KMS-11 (cell line): Measurements from ENCODE around the gene MALAT1.
"Not testable (repeated sequence)": the region's sequence is repeated elsewhere in the genome, so short reads cannot be mapped to it uniquely, and the experiment has no call there.

Experiments
- H2AFZ ChIP-seq: fragments of 200-600 bp; sonication (generic); 2 replicates; pipeline ENCODE4 v1.6.1; 2016; ENCODE audit warnings: antibody characterized with exemption, mixed run types, low read depth
- H3K27ac ChIP-seq: fragments of 200-600 bp; sonication (generic); 2 replicates; pipeline ENCODE4 v1.6.1; 2016; ENCODE audit warnings: mild to moderate bottlenecking, mixed run types
- H3K27me3 ChIP-seq: fragments of 200-600 bp; sonication (generic); 2 replicates; pipeline ENCODE4 v1.6.1; 2017; ENCODE audit warnings: mild to moderate bottlenecking, low read depth, mixed run types, moderate library complexity; ENCODE audit not compliant: insufficient read depth
- H3K36me3 ChIP-seq: fragments of 200-600 bp; sonication (generic); 2 replicates; pipeline ENCODE4 v1.6.1; 2017; ENCODE audit warnings: mild to moderate bottlenecking, mixed run types; ENCODE audit not compliant: insufficient read depth
- H3K4me1 ChIP-seq: fragments of 200-600 bp; sonication (generic); 2 replicates; pipeline ENCODE4 v1.6.1; 2016; ENCODE audit warnings: mild to moderate bottlenecking, low read depth, mixed run types; ENCODE audit not compliant: poor library complexity, severe bottlenecking
- H3K4me2 ChIP-seq: fragments of 200-600 bp; sonication (generic); 2 replicates; pipeline ENCODE4 v1.7.0; 2016; ENCODE audit warnings: mild to moderate bottlenecking, mixed run types
- H3K4me3 ChIP-seq: fragments of 200-600 bp; sonication (generic); IDR thresholded peaks from 2 replicates; pipeline ENCODE4 v1.6.1; 2017; ENCODE audit warnings: low read depth, low read length, mixed read lengths; ENCODE audit not compliant: insufficient read depth
- H3K79me2 ChIP-seq: fragments of 200-600 bp; sonication (generic); 2 replicates; pipeline ENCODE4 v1.6.1; 2016; ENCODE audit warnings: low read depth, mixed run types; ENCODE audit not compliant: insufficient read depth
- H3K9ac ChIP-seq: fragments of 200-600 bp; sonication (generic); 2 replicates; pipeline ENCODE4 v1.6.1; 2016; ENCODE audit warnings: mild to moderate bottlenecking, mixed run types
- H4K20me1 ChIP-seq: fragments of 200-600 bp; sonication (generic); 2 replicates; pipeline ENCODE4 v1.6.1; 2016; ENCODE audit warnings: mild to moderate bottlenecking, mixed run types; ENCODE audit not compliant: insufficient read depth
- TF ChIP-seq, protein P1 (sequence below): fragments of 200-600 bp; sonication (generic); conservative IDR thresholded peaks from 2 replicates; pipeline ENCODE4 v1.6.1; 2017; ENCODE audit warnings: low read depth, mild to moderate bottlenecking, antibody characterized with exemption, low read length, moderate library complexity, mixed read lengths

The MALAT1 gene

GRCh38 chr11:65516135-65516968 lies 17.5 kb downstream of the MALAT1 start:
- Histone ChIP-seq H3K4me2 (no peak overlapping the region), H3K4me1 (peaks cover under 1% of the 10 kb centered on the region), H3K9ac (no peak overlapping the region), H3K4me3 (no peak overlapping the region), H3K27ac (no peak overlapping the region), H3K79me2 (no peaks in the 10 kb centered on the region), H3K27me3 (no peaks in the 10 kb centered on the region), H4K20me1 (no peaks in the 10 kb centered on the region), H3K36me3 (no peaks in the 10 kb centered on the region), H2AFZ (no peak overlapping the region)
- TF ChIP-seq, protein P1, sequence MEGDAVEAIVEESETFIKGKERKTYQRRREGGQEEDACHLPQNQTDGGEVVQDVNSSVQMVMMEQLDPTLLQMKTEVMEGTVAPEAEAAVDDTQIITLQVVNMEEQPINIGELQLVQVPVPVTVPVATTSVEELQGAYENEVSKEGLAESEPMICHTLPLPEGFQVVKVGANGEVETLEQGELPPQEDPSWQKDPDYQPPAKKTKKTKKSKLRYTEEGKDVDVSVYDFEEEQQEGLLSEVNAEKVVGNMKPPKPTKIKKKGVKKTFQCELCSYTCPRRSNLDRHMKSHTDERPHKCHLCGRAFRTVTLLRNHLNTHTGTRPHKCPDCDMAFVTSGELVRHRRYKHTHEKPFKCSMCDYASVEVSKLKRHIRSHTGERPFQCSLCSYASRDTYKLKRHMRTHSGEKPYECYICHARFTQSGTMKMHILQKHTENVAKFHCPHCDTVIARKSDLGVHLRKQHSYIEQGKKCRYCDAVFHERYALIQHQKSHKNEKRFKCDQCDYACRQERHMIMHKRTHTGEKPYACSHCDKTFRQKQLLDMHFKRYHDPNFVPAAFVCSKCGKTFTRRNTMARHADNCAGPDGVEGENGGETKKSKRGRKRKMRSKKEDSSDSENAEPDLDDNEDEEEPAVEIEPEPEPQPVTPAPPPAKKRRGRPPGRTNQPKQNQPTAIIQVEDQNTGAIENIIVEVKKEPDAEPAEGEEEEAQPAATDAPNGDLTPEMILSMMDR = no peak

DNA sequence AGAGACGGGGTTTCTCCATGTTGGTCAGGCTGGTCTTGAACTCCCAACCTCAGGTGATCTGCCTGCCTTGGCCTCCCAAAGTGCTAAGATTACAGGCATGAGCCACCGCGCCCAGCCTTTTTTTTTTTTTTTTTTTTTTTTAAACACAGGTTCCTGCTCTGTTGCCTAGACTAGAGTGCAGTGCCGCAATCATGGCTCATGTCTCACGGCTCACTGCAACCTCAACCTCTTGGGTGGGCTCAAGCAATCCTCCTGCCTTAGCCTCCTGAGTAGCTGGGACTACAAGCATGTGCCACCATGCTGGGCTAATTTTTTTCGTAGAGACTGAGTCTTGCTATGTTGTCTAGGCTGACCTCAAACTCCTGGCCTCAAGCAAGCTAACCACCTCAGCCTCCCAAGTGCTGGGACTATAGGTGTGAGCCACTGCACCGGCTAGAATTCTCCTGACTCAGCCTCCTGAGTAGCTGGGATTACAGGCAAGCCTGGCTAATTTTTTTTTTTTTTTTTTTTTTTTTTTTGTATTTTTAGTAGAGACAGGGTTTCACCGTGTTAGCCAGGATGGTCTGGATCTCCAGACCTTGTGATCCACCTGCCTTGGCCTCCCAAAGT lies 20.2 kb downstream of the MALAT1 start:
- not testable (repeated sequence) for H3K27me3 ChIP-seq, H3K4me1 ChIP-seq, H3K9ac ChIP-seq, H3K4me2 ChIP-seq, H2AFZ ChIP-seq, H3K4me3 ChIP-seq, H3K79me2 ChIP-seq, H3K27ac ChIP-seq, H3K36me3 ChIP-seq, H4K20me1 ChIP-seq

DNA sequence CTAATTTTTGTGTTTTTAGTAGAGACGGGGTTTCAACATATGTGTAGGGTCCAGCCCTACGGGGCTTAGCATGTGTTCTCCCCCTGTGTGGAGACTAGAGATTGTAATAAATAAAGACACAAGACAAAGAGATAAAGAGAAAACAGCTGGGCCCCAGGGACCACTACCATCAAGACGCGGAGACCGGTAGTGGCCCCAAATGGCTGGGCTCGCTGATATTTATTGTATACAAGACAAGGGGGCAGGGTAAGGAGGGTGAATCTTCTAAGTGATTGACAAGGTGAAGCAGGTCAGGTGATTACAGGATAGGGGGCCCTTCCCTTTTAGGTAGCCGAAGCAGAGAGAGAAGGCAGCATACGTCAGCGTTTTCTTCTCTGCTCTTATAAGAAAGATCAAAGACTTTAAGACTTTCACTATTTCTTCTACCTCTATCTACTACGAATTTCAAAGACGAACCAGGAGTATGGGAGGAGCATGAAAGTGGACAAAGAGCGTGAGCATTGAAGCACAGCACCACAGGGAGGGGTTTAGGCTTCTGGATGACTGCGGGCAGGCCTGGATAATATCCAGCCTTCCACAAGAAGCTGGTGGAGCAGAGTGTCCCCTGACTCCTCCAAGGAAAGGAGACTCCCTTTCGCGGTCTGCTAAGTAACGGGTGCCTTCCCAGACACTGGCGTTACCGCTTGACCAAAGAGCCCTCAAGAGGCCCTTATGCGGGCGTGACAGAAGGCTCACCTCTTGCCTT lies 23.1 kb downstream of the MALAT1 start:
- not testable (repeated sequence) for H3K27me3 ChIP-seq, H4K20me1 ChIP-seq, H3K4me1 ChIP-seq, H2AFZ ChIP-seq, H3K4me2 ChIP-seq, H3K36me3 ChIP-seq, H3K4me3 ChIP-seq, H3K27ac ChIP-seq, H3K9ac ChIP-seq
- H3K79me2 ChIP-seq = peaks cover 16% of the 10 kb centered on the region; the same call in 1 of the 2 replicates

DNA sequence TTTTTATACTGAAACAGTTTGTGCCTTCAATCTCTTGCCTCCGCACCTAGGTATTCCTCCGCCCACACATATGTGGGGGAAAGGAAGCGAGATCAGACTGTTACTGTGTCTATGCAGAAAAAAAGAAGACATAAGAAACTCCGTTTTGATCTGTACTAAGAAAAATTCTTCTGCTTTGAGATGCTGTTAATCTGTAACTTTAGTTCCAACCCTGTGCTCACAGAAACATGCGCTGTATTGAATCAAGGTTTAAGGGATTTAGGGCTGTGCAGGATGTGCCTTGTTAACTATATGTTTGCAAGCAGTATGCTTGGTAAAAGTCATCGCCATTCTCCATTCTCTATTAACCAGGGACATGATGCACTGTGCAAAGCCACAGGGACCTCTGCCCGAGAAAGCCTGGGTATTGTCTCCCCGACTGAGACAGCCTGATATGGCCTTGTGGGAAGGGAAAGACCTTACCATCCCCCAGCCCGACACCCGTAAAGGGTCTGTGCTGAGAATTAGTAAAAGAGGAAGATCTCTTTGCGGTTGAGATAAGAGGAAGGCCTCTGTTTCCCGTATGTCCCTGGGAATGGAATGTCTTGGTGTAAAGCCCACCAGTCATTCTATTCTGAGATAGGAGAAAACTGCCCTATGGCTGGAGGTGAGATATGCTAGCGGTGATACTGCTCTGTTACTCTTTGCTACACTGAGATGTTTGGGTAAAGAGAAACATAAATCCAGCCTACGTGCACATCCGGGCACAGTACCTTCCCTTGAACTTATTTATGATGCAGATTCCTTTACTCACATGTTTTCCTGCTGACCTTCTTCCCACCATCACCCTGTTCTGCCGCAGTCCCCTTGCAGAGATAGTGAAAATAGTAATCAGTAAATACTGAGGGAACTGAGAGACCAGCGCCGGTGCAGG lies 24.1 kb downstream of the MALAT1 start:
- H3K4me2 ChIP-seq, H3K4me3 ChIP-seq: not testable (repeated sequence)

GRCh38 chr11:65523631-65523968 lies 24.8 kb downstream of the MALAT1 start:
- H3K4me1 ChIP-seq, H3K36me3 ChIP-seq, H3K4me2 ChIP-seq, H3K9ac ChIP-seq, H3K27ac ChIP-seq, H3K27me3 ChIP-seq, H3K4me3 ChIP-seq, H4K20me1 ChIP-seq, H2AFZ ChIP-seq: not testable (repeated sequence)
- H3K79me2 ChIP-seq = peaks cover 16% of the 10 kb centered on the region; the same call in 1 of the 2 replicates

More for the DNA sequence above, 24.1 kb downstream of the MALAT1 start:
- H3K27ac ChIP-seq, H3K36me3 ChIP-seq, H3K9ac ChIP-seq, H2AFZ ChIP-seq, H3K27me3 ChIP-seq, H4K20me1 ChIP-seq, H3K4me1 ChIP-seq: not testable (repeated sequence)
- peaks cover 16% of the 10 kb centered on the region; the same call in 1 of the 2 replicates for H3K79me2 ChIP-seq
